Measurements from ENCODE around the gene P2RX3. TPM values are rescaled to one million over a fixed set of nuclear protein-coding genes. Genes with fewer than 3 reads are reported as not detected.

The P2RX3 gene
- total and polyA plus RNA-seq, 10 of the 15 experiments (the other 5 are each of a cell fraction or from before 2014, with no cell fraction given), result 0.05 to 0.12 TPM; not detected in 8

GRCh38 chr11:57323167-57323854 is 14.8 kb upstream of the P2RX3 start:
- in situ Hi-C loops (cut with MboI), result no loop called here
- no peaks in the 10 kb centered on the region for H3K27me3 ChIP-seq (replicated peaks in 1 of 2; ENCODE audit: control insufficient read depth in 2 of 2, insufficient read depth in 2 of 2, low read length in 1 of 2)
- ATAC-seq (no peak), DNase-seq (ENCODE audit: low read depth, low spot score) (no peak), FAIRE-seq (no peak)
- H3K9ac ChIP-seq (ENCODE audit: control insufficient read depth, insufficient read depth, low read length), result no peak overlapping the region
- H3K27ac ChIP-seq (ENCODE audit: control insufficient read depth, insufficient read depth), result no peak overlapping the region
- RAD21 ChIA-PET (ENCODE audit: unreplicated experiment), result interaction anchor here (0.6 to 1.7 kb wide), 4 partner anchors 11 to 207 kb away, joined by 3 to 8 read pairs (median 3); partner anchors contain the start of gene TIMM10
- TF ChIP-seq FOXK2 (IDR thresholded peaks at IDR 0.05), result no peak
- no peak for TF ChIP-seq MYC (IDR thresholded peaks at IDR 0.05; ENCODE audit: insufficient read depth, insufficient read length, insufficient replicate concordance, low read length, severe bottlenecking)
- no peak for TF ChIP-seq NR2C1 (IDR thresholded peaks at IDR 0.05)
- TF ChIP-seq PAX8 (IDR thresholded peaks at IDR 0.05), result no peak
- no peak for TF ChIP-seq HDAC6 (IDR thresholded peaks at IDR 0.05; ENCODE audit: unreplicated experiment)
- no peak overlapping the region for H3K4me3 ChIP-seq
- peaks cover 12 to 16% of the 10 kb centered on the region in 2 experiments; a peak in 3 of 4 replicates for H3K36me3 ChIP-seq (ENCODE audit: control insufficient read depth in 2 of 2, insufficient read depth in 2 of 2, low read length in 1 of 2)
- POLR2A ChIA-PET, result interaction anchor here (0.9 to 1.6 kb wide), 3 partner anchors 12 to 104 kb away, joined by 3 to 4 read pairs (median 3); partner anchors contain the start of gene SSRP1
- no peaks in the 10 kb centered on the region for H4K20me1 ChIP-seq (ENCODE audit: control insufficient read depth, insufficient read depth)
- SMC1A ChIA-PET (ENCODE audit: uncharacterized antibody, unreplicated experiment), result interaction anchor here (1.2 to 2.4 kb wide), 2 partner anchors 10 to 12 kb away, joined by 3 to 9 read pairs; no protein-coding TSS in a partner anchor
- no peak overlapping the region for H2AFZ ChIP-seq (ENCODE audit: control insufficient read depth, low read depth, low read length)
- H3K4me2 ChIP-seq (ENCODE audit: control insufficient read depth, insufficient read depth), result peak overlapping the region; percentile 82
- CTCF ChIA-PET, result interaction anchor here (1.1 kb wide), 2 partner anchors 10 to 326 kb away, joined by 3 read pairs; no protein-coding TSS in a partner anchor
- no peaks in the 10 kb centered on the region for H3K79me2 ChIP-seq (ENCODE audit: control insufficient read depth, insufficient read depth, low read length)
- no peaks in the 10 kb centered on the region for H3K9me3 ChIP-seq (replicated peaks; ENCODE audit: control insufficient read depth, insufficient read depth, low read length)
- intact Hi-C loops (cut with micrococcal nuclease; ENCODE audit: unreplicated experiment), result no loop called here
- no TSS peak for BruUV-seq (replicated peaks)
- H3K4me1 ChIP-seq (ENCODE audit: control insufficient read depth, insufficient read depth, low read length), result peaks cover 22% of the 10 kb centered on the region
- WGBS (ENCODE audit: insufficient coverage, insufficient replicate concordance, low lambda C conversion rate, missing lambda C conversion rate), result 98% methylated on average over 3 of the region's 3 CpGs

GRCh38 chr11:57323855-57324153 is 14.3 kb upstream of the P2RX3 start:
- no peak overlapping the region for H2AFZ ChIP-seq (ENCODE audit: control insufficient read depth, low read depth, low read length)

More at GRCh38 chr11:57323855-57324153, 14.3 kb upstream of the P2RX3 start:
- Histone ChIP-seq H3K27me3 (replicated peaks in 1 of 2; ENCODE audit: control insufficient read depth in 2 of 2, insufficient read depth in 2 of 2, low read length in 1 of 2) (no peaks in the 10 kb centered on the region), H3K9ac (ENCODE audit: control insufficient read depth, insufficient read depth, low read length) (peak overlapping the region; percentile 42; the same call in 1 of the 2 replicates), H3K27ac (ENCODE audit: control insufficient read depth, insufficient read depth) (no peak overlapping the region), H3K36me3 (ENCODE audit: control insufficient read depth in 2 of 2, insufficient read depth in 2 of 2, low read length in 1 of 2) (peaks cover 12 to 19% of the 10 kb centered on the region in 2 experiments; a peak in 3 of 4 replicates), H3K79me2 (ENCODE audit: control insufficient read depth, insufficient read depth, low read length) (no peaks in the 10 kb centered on the region), H4K20me1 (ENCODE audit: control insufficient read depth, insufficient read depth) (no peaks in the 10 kb centered on the region), H3K4me3 (peak overlapping the region; percentile 51; the same call in 1 of the 2 replicates), H3K4me1 (ENCODE audit: control insufficient read depth, insufficient read depth, low read length) (peaks cover 22% of the 10 kb centered on the region), H3K9me3 (replicated peaks; ENCODE audit: control insufficient read depth, insufficient read depth, low read length) (no peaks in the 10 kb centered on the region), H3K4me2 (ENCODE audit: control insufficient read depth, insufficient read depth) (peak overlapping the region; percentile 82)
- RAD21 ChIA-PET (ENCODE audit: unreplicated experiment), result interaction anchor here (0.6 kb wide), 1 partner anchor 464 kb away, joined by 5 read pairs; no protein-coding TSS in a partner anchor
- CTCF ChIA-PET, result interaction anchor here (1.1 kb wide), 1 partner anchor 9 kb away, joined by 3 read pairs; no protein-coding TSS in a partner anchor
- in situ Hi-C loops (cut with MboI), result no loop called here
- TF ChIP-seq NFYA (IDR thresholded peaks at IDR 0.05; ENCODE audit: borderline replicate concordance, low read depth, low read length), result no peak
- no peak for TF ChIP-seq SUPT20H (IDR thresholded peaks at IDR 0.05; ENCODE audit: borderline replicate concordance, control insufficient read depth, low read depth, low read length)
- no peak for TF ChIP-seq MYC (IDR thresholded peaks at IDR 0.05; ENCODE audit: insufficient read depth, insufficient read length, insufficient replicate concordance, low read length, severe bottlenecking)
- TF ChIP-seq STAT1 (conservative IDR thresholded peaks at IDR 0.05), result no peak
- TF ChIP-seq, protein P1, sequence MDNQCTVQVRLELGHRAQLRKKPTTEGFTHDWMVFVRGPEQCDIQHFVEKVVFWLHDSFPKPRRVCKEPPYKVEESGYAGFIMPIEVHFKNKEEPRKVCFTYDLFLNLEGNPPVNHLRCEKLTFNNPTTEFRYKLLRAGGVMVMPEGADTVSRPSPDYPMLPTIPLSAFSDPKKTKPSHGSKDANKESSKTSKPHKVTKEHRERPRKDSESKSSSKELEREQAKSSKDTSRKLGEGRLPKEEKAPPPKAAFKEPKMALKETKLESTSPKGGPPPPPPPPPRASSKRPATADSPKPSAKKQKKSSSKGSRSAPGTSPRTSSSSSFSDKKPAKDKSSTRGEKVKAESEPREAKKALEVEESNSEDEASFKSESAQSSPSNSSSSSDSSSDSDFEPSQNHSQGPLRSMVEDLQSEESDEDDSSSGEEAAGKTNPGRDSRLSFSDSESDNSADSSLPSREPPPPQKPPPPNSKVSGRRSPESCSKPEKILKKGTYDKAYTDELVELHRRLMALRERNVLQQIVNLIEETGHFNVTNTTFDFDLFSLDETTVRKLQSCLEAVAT (IDR thresholded peaks at IDR 0.05), result peak; percentile 76
- TF ChIP-seq ZZZ3 (IDR thresholded peaks at IDR 0.05; ENCODE audit: control insufficient read depth, insufficient read length, low read depth), result no peak
- TF ChIP-seq YY1 (IDR thresholded peaks at IDR 0.05; ENCODE audit: low read depth, low read length), result no peak
- TF ChIP-seq KLF5 (IDR thresholded peaks at IDR 0.05; ENCODE audit: partially characterized antibody), result no peak
- FAIRE-seq (no peak), DNase-seq (ENCODE audit: low read depth, low spot score) (no peak), ATAC-seq (no peak)
- 87% methylated on average over 9 of the region's 9 CpGs for WGBS (ENCODE audit: insufficient coverage, insufficient replicate concordance, low lambda C conversion rate, missing lambda C conversion rate)
- no TSS peak for BruUV-seq (replicated peaks)
- SMC1A ChIA-PET (ENCODE audit: uncharacterized antibody, unreplicated experiment), result no interaction called here
- POLR2A ChIA-PET, result interaction anchor here (1.2 to 3.5 kb wide), 2 partner anchors 11 to 102 kb away, joined by 3 to 35 read pairs; partner anchors contain the start of gene SSRP1
- intact Hi-C loops (cut with micrococcal nuclease; ENCODE audit: unreplicated experiment), result no loop called here
